SK-N-SH treated with all-trans-retinoic acid at 6 μM for 48 hours (cell line): Measurements from ENCODE around the gene CLEC16A.

Experiments used
- ESRRG ChIP-seq: fragments of 250-450 bp; sonication (Bioruptor Pico); IDR thresholded peaks from 2 replicates; pipeline ENCODE4 v1.6.1; 2021; ENCODE audit warnings: mild to moderate bottlenecking
- OSR1 ChIP-seq: fragments of 250-450 bp; sonication (Bioruptor Pico); IDR thresholded peaks from 2 replicates; pipeline ENCODE4 v1.8.0; 2022; ENCODE audit warnings: moderate library complexity, mild to moderate bottlenecking, inconsistent platforms
- TOX ChIP-seq: fragments of 250-450 bp; sonication (Bioruptor Pico); IDR thresholded peaks from 2 replicates; pipeline ENCODE4 v1.8.0; 2021; ENCODE audit warnings: mild to moderate bottlenecking, moderate library complexity, borderline replicate concordance
- ZC3H10 ChIP-seq: fragments of 250-450 bp; sonication (Bioruptor Pico); IDR thresholded peaks from 2 replicates; pipeline ENCODE4 v1.5.1; 2021; ENCODE audit warnings: mild to moderate bottlenecking, moderate library complexity
- ZFP3 ChIP-seq: fragments of 250-450 bp; sonication (Bioruptor Pico); IDR thresholded peaks from 2 replicates; pipeline ENCODE4 v1.5.0; 2020; ENCODE audit warnings: mild to moderate bottlenecking, moderate library complexity
- ZNF565 ChIP-seq: fragments of 450-650 bp; formaldehyde crosslinking; conservative IDR thresholded peaks from 2 replicates; pipeline ENCODE4 v1.5.0; 2020; ENCODE audit warnings: low read depth, mild to moderate bottlenecking, moderate library complexity
- TF ChIP-seq, protein P1 (sequence below): fragments of 250-450 bp; sonication (Bioruptor Pico); IDR thresholded peaks from 2 replicates; pipeline ENCODE4 v1.5.1; 2021; ENCODE audit warnings: mild to moderate bottlenecking, moderate library complexity

DNA sequence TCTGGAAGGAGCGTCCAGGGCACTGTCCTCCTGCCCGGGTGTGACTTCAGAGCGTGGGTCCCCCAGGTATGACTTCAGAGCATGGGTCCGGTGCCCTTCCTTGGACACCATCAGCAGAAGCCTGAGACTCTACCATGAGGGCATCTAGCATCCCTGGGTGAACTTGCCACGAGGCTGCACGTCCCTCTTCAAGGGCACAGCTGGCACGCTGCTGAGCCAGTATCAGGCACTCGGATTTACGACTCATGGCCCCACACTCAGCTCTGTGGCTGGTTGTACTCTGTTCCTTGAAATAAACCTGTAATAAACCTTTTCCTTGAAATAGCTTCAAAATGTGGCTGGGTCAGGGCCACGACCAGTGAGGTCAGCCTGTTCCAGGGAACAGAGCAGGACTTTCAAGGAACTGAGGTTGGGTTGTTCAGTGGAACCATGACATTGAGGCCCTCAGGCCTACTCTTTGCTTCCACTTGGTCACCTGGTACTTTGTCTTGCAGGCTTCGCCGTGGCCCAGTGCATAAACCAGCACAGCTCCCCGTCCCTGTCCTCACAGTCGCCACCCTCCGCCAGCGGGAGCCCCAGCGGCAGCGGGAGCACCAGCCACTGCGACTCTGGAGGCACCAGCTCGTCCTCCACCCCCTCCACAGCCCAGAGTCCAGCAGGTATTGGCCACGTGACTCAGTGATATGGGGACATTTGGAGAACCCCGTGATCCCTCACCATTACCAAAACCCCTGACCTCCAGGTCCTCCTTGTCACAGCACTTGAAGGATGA is 221.7 kb downstream of the CLEC16A start:
- TF ChIP-seq ZFP3 (CRISPR knock-in tag) = no peak
- TF ChIP-seq ZC3H10 (CRISPR knock-in tag) = no peak
- TF ChIP-seq, protein P1, sequence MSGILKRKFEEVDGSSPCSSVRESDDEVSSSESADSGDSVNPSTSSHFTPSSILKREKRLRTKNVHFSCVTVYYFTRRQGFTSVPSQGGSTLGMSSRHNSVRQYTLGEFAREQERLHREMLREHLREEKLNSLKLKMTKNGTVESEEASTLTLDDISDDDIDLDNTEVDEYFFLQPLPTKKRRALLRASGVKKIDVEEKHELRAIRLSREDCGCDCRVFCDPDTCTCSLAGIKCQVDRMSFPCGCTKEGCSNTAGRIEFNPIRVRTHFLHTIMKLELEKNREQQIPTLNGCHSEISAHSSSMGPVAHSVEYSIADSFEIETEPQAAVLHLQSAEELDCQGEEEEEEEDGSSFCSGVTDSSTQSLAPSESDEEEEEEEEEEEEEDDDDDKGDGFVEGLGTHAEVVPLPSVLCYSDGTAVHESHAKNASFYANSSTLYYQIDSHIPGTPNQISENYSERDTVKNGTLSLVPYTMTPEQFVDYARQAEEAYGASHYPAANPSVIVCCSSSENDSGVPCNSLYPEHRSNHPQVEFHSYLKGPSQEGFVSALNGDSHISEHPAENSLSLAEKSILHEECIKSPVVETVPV (CRISPR knock-in tag) = no peak
- TF ChIP-seq TOX (CRISPR knock-in tag) = no peak
- no peak for TF ChIP-seq ZNF565 (CRISPR knock-in tag)
- TF ChIP-seq ESRRG (CRISPR knock-in tag) = no peak
- no peak for TF ChIP-seq OSR1 (CRISPR knock-in tag)
